GM13976 (cell line): Measurements from ENCODE around the gene LY6G6C.
"Not testable (repeated sequence)": the region's sequence is repeated elsewhere in the genome, so short reads cannot be mapped to it uniquely, and the experiment has no call there.

Experiments used
- DNase-seq: peaks from one replicate; pipeline ENCODE4 v3.0.0; 2012; ENCODE audit warnings: low spot score
- CTCF ChIP-seq: IDR thresholded peaks from 2 replicates; pipeline ENCODE4 v1.5.1; 2012; ENCODE audit warnings: borderline replicate concordance, mild to moderate bottlenecking; ENCODE audit not compliant: insufficient read depth; ENCODE audit errors: extremely low read depth, missing control alignments, control extremely low read depth
- in situ Hi-C: fragments of 300-500 bp; cut with MboI; formaldehyde crosslinking; loops from one replicate; pipeline ENCODE4 v1.12.0; 2022; ENCODE audit warnings: low sequenced_read_pairs, mixed read lengths, inconsistent platforms; ENCODE audit not compliant: unreplicated experiment

LY6G6C gene

GRCh38 chr6:31712296-31712695, 9.2 kb downstream of the LY6G6C start:
- in situ Hi-C loops, result no loop called here
- no peak for TF ChIP-seq CTCF
- DNase-seq, result no peak

GRCh38 chr6:31711233-31711632, 10.3 kb downstream of the LY6G6C start:
- no peak for DNase-seq
- TF ChIP-seq CTCF, result no peak

GRCh38 chr6:31710523-31711219, 10.9 kb downstream of the LY6G6C start:
- no peak for DNase-seq
- no peak for TF ChIP-seq CTCF
- in situ Hi-C loops, result no loop called here

More at GRCh38 chr6:31711233-31711632, 10.3 kb downstream of the LY6G6C start:
- in situ Hi-C loops, result no loop called here

- in situ Hi-C loops, DNase-seq: not testable (repeated sequence)
Measured at GRCh38 chr6:31709157-31709556, 12.4 kb downstream of the LY6G6C start.

DNA sequence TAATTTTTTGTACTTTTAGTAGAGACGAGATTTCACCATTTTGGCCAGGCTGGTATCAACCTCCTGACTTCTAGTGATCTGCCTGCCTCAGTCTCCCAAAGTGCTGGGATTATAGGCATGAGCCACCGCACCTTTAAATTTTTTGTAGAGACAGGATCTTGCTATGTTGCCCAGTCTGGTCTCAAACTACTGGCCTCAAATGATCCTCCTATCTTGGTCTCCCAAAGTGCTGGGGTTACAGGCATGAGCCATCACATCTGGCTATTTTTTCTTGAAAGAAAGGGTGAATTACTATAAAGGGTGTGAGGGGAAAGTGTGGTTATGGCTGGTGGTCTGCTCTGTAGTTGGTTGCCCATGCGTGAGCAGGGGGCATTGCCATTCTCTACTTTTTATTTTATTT, 13.3 kb downstream of the LY6G6C start:
- TF ChIP-seq CTCF, result no peak
- no peak for DNase-seq
- in situ Hi-C loops, result no loop called here

GRCh38 chr6:31707701-31708100, 13.8 kb downstream of the LY6G6C start:
- TF ChIP-seq CTCF, result no peak
- in situ Hi-C loops, result no loop called here
- no peak for DNase-seq

- no peak for TF ChIP-seq CTCF
- in situ Hi-C loops, result no loop called here
- DNase-seq, result no peak
Measured at GRCh38 chr6:31706599-31706998, 14.9 kb downstream of the LY6G6C start, which contains the start of gene LY6G6F. Gene LY6G6F, plus strand, starts transcription at chr6:31706866. Its CDS starts 41 bp downstream, at chr6:31706907.
